Central memory CD4-positive, alpha-beta T cell (primary cell): ENCODE measurements around the gene TCF12.

Experiments used
- DNase-seq: peaks from one replicate; pipeline ENCODE4 v3.0.0; 2022

Gene TCF12

GRCh38 chr15:57306944-57307411, 388.5 kb downstream of the TCF12 start:
- DNase-seq, result no peak

- DNase-seq, result no peak
These were observed 389.2 kb downstream of the TCF12 start for GRCh38 chr15:57307527-57308169.

GRCh38 chr15:57308170-57308545, 389.7 kb downstream of the TCF12 start:
- no peak for DNase-seq

GRCh38 chr15:57309856-57310760, 391.7 kb downstream of the TCF12 start:
- DNase-seq, result no peak

GRCh38 chr15:57310876-57311275, 392.4 kb downstream of the TCF12 start:
- DNase-seq, result no peak

DNA sequence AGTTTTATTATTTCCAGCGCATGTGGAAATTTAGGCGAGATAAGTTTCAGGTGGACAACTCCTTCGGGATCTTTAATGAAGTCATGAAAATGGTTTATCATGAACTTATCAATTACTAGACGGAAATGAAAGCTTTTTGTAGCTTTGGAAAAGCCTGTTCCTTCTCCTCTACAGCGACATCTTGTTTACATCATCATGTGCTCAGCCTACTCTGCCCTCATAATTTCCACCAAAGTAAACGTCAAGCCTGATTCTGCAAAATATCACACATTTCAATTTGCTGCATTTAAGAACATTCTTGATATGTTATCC, 393.5 kb downstream of the TCF12 start:
- DNase-seq, result no peak

- no peak for DNase-seq
These were observed 394.1 kb downstream of the TCF12 start for GRCh38 chr15:57312318-57313133.

- no peak for DNase-seq
These were observed 394.7 kb downstream of the TCF12 start for GRCh38 chr15:57313134-57313483.

- DNase-seq, result no peak
These were observed 395.8 kb downstream of the TCF12 start for GRCh38 chr15:57314221-57314620.

DNA sequence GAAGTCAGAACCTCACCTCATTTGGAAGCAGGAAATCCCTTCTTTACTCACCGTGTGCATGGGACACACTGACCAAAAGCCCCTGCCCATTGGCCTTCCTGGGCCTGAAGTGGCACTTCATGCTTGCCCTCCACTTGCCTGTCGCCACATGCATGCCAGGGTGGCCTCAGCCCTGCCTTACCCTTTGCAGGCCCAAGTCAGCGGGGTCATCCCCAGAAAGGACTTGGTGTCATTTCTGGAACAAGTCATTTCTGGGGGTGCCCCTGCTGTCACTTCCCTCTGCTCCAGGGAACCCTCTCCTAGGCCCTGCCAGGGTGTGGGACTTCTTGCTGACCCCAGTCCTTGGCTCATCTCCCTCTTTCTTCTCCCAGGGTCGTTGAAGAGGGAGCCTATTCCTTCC, 398.0 kb downstream of the TCF12 start:
- no peak for DNase-seq

DNA sequence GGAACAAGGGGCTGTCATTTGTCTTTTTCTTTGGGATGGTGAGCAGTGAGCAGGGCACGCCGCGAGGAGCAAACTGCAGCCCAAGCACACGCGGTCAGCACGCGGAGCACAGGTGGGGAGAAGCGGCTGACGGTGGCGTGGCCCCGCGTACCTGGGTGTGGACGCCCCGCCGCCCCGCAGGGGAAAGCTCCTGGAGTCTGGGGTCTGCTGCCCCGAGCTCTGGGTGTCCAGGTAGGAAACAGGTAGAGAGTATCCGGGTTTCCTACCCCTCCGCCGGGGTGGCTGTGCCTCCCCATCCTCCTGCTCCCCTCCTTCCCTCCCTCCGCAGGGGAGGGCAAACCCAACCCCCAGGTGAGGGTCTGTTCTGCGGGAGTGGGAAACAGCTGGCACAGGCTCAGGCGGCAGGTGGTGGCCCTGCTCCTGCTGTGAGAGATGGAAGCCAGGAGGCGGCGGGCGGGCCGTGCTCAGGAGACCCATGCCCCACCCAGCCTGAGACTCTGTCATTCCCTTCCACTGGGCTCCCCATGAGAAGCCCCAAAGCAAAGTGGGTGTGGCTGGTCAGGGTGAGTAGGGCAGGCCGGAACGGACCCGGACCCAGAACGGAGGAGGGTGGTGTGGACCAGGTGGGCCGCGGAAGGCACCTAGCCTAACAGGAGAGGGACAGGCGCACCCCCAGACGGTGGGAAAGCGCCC, 400.9 kb downstream of the TCF12 start:
- no peak for DNase-seq

DNA sequence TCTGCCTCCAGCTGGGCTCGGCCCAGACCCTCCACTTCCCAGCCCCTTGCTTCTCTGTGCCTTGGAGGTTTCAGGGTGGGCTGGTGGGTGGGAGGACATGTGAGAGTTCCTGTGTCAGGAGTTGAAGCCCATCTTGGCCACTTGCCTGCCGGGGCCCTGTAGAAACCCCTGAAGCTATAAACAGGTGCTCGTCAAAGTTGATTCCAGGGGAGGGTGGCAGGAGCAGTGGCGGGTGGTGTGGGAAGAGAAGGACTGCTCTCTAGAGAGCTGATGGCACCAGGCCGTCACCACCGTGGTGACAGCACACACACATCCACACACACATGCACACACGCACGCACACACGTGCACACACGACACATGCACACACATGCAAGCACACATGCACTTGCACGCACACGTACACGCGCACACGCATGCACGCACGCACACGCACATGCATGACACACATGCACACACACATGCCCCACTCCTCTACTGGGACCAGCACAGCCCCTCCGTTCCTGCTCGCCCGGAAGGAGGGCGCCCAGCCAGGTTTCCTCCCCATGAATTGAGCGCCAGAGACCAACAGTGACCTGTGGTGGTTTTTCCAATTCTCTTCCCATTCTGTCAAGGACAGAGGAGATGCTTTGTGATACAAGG, 401.6 kb downstream of the TCF12 start:
- DNase-seq, result no peak

- no peak for DNase-seq
These were observed 402.3 kb downstream of the TCF12 start for GRCh38 chr15:57320631-57321220.

GRCh38 chr15:57321485-57321884, 403.0 kb downstream of the TCF12 start:
- DNase-seq, result no peak

DNA sequence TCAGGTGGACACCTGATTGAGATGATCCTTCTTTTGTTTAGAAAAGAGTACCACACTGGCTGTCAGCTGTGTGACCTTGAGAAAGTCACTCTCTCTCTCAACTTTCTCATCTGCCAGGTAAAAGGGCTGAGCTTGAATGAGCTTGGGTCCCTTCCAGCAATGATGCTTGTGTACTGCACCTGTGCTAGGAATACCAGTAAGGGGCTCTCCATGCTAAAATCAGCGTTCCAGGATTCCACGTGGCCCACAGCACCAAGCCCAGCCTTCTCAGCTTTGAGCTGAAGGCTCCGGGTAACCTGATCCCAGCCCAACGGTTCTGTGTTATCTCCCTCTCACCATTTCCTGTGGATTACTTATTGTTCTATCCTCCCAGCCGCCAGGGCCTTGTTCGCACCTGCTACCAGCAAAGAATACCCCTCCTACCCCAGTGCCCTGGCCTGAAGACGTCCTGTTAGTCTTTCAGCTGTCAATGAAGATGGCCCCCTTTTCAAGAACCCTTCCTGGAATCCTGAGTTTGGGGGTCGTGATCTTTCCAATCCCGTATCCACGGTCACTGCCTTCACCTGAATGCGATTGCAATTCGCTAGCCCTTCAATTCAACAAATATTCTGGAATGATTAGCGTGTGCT, 403.6 kb downstream of the TCF12 start:
- no peak for DNase-seq

DNA sequence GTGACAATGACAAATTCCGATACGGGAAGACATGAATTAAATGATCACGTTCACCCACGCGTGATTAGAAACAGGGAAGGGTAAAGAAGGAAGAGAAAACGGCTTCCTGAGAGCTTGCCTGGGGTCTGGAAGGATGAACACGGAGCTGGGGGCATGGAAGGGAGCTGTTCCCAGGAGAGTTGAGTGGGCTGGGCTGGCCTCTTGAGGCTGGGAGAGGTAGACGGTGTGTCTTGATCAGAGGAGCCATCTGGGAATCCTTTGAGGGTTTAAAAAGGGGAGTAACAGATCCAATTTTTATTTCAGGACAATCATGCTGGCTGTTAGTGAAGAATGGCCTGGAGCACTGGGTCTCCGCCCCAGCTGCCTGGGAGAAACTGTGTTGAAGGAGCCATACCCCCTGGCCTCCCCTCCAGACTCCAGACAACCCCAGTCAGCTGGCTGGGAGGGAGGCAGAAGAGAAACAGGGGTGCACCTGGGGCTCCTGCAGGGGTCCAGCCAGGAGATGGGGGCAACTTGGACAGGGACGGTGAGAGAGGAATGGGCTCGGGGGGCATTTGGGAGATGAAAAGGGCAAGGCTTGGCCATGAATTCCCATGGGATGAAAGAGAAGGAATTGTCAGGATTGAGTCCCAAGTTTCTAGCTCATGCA, 404.3 kb downstream of the TCF12 start:
- no peak for DNase-seq

DNA sequence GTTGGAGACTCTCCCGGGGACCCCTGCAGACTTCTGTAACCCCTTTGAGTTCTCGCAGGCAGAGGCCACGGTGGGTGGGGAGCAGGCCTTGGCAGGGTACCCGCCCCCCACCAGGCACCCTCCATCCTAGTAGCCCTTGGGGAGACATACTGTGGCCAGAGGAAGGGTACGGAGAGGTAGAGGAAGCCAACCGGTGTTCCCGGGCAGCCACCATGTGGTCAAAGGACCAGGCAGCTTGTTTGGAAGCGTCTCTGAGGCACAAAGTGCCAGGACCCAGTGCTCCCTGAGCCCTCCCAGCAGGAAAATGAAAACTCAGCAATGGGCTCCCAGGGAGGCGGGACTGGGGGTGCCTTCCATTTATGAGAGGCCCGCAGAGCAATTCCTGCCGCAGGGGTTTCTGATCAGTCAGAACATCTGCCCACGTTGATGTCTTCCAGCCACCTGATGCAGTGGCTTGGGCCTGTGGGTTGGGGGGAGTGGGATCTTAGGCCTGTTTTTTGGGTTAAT, 404.9 kb downstream of the TCF12 start:
- no peak for DNase-seq

GRCh38 chr15:57323806-57324589, 405.6 kb downstream of the TCF12 start:
- DNase-seq, result no peak

DNA sequence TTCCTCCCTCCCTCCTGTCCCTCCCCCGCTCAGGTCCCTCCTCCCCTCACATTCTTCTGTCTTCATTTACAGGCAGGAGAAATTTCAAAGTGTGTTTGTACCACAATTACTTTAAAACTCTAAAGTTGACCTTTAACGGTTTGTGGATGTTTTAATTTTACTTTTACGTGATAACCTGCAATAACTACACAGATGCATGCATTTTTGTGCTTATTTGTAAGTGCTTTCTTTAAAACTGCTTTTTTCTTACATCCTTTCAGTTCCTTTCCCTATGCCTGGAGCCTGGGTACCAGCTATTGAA, 406.1 kb downstream of the TCF12 start:
- no peak for DNase-seq
